Activated CD4-positive, alpha-beta T cell treated with anti-CD3 and anti-CD28 coated beads, Interleukin-2, Interleukin-4, amounts not matched to agents 100 ng/mL and 50 ng/mL, durations not matched to agents 16 hours and 8 hours (primary cell): ENCODE measurements around the gene CHST10.
"Not testable (repeated sequence)": the region's sequence is repeated elsewhere in the genome, so short reads cannot be mapped to it uniquely, and the experiment has no call there.

Experiments
- DNase-seq: peaks from one replicate; pipeline ENCODE4 v3.0.0-alpha.2; 2020; ENCODE audit warnings: low spot score

The CHST10 gene

GRCh38 chr2:100393362-100393761 lies 24.1 kb downstream of the CHST10 start:
- DNase-seq: no peak

GRCh38 chr2:100392715-100393114 lies 24.8 kb downstream of the CHST10 start:
- no peak for DNase-seq

- no peak for DNase-seq
Measured at GRCh38 chr2:100391735-100392515, 25.5 kb downstream of the CHST10 start.

DNA sequence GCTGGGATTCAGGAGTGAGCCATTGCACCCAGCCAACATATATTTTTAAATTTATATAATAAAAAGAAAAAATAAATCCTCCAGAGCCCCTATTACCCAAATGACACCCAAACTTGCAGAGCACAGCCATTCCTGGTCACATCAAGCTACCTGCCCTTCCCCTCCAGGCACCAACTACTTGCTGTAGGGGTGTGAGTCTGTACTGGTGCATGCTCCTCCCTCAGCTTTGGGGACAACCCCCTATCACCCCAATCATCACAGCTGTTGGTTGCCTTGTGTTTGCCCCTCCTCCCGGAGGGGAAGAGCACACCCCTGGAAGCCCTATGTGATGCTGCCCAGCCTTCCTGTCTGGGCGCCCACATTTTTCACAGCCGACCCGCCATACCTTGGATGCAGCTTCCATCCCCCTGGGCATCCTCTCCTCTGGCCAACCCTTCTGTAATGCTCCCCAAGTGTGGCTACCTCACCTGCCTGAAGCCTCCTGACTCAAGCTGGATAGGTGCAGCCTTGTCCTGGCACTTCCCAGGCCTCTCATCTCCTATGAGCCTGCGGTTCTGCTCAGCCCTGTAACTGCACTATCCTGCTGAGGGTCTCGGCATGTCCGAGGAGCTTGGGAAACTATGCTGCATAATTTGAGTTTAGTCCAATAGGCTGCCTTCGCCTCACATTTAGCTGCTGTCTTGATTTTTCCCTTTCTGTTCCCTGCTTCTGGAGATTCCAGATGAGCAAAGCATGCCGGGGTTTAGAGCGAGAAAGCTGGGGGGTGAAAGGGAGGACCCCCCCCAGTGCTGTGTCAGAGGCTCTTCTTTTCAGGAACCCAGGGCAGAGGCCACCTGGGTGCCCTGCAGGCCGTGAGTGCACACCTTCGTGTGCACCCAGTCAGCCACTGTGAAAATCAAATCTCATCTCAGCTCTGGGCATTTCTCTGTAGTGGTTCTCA lies 27.2 kb downstream of the CHST10 start:
- DNase-seq: no peak

GRCh38 chr2:100388703-100389102 lies 28.8 kb downstream of the CHST10 start:
- DNase-seq: no peak

- DNase-seq: no peak
Measured at GRCh38 chr2:100383954-100384353, 33.5 kb downstream of the CHST10 start.

GRCh38 chr2:100383306-100383705 lies 34.2 kb downstream of the CHST10 start:
- DNase-seq: no peak

DNA sequence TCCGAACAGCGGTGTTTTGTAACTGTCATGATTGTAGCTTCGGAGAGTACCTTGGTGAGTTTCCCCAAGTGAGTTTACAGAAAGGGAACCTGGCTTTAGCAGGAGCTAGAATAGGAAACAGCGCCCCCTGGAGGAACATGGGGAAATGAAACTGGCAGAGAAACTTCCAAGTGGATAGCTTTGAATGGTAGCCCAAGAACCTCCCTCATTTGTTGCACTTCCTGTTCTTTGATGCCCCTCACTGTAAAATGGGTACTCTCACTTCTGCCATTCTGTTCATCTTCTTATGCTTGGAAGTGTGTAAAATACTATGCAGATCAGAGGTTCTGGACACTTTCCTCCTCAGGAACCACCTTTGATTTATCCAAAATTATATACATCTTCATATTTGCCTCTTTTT lies 36.2 kb downstream of the CHST10 start:
- DNase-seq: peak; percentile 78

DNA sequence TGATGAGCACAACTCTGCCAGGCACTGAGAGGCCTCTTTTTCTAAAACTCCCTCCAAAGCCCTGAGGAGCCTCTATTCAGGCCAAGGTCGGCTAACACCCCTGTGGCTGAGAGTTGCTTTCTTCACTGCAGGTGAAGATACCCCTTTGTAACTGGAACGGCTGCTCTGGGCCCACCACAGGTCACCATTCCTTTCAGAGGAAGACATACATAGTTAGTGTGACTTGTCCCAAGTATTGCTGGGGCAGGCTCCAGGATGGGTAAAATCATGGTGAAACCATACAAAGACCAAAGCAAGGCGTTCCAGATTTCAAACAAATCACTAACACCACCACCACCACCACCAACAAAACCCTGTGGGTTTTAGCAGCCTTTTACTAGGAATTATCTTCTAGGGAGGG lies 36.8 kb downstream of the CHST10 start:
- DNase-seq: no peak

- no peak for DNase-seq
Measured at GRCh38 chr2:100376836-100377235, 40.6 kb downstream of the CHST10 start.

DNA sequence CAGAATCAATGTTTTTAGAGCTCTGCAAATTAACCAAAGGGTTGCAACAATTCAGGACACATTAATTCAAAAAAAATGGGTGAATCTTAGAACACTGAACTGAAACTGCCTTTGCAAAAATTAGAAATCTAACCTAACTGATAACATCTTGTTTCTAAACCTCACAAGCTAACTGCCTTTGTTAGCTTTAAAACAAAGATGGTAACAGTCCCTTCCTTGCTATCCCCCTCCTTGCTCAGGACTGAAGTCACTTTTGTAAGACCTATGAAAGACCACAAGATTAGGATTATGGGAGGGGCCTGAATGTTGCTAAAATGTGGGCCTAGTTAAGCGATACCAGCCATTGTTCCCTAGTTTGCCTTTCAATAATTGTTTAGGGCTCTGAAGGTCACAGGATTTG lies 50.3 kb downstream of the CHST10 start:
- peak; percentile 8 for DNase-seq

DNA sequence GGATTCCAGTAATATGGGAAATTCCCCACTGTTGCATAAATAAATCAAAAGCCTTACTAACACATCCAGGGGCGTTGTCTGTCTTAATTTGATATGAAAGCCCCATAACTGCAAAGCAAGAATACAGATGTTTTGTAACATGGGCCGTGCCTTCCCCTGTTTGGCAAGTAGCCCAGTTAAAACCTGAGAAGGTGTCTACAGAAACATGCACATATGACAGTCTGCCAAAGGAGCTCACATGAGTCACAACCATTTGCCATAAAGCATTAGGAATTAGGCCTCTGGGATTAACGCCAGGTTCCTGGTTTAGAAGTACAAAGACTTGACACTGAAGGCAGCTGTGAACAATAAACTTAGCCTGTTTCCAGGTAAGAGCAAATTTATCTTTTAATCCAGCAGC lies 52.0 kb downstream of the CHST10 start:
- DNase-seq: no peak

GRCh38 chr2:100362269-100362668 lies 55.2 kb downstream of the CHST10 start:
- DNase-seq: not testable (repeated sequence)

DNA sequence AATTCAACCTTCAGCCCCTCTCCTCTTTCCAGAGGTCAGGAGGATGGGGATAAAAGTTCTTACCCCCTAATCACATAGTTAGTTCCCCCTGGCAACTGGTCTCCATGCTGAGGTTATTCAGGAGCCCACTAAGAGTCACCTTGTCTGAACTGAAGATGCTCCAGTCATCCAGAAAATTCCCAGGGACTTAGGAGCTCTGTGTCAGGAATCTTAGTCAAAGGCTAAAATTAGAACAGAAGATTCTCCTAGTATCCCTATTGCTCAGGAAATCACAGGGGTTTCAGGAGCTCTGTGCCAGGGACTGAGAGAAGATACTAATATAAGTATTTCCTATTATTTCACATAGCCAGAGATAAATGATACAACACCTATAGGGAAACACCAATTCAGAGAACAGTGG lies 57.9 kb downstream of the CHST10 start:
- DNase-seq: no peak

DNA sequence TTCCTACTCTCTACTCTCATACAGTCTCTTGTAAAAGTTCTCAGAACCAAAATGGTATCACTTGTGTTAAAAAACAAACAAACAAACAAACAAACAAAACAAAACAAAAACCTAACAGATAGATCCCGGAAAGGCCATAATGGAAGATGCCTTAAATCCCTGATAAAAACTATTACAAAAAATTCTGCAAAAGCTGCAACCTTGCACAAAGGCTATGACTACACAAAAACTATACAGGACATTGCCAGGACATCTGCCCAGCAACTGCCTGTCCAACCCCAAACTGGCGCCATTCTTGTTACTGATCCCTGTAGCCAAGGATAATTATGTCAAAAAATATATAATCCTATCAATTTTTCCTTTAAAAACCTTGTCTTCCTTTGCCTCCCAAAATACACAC lies 58.9 kb downstream of the CHST10 start:
- no peak for DNase-seq

DNA sequence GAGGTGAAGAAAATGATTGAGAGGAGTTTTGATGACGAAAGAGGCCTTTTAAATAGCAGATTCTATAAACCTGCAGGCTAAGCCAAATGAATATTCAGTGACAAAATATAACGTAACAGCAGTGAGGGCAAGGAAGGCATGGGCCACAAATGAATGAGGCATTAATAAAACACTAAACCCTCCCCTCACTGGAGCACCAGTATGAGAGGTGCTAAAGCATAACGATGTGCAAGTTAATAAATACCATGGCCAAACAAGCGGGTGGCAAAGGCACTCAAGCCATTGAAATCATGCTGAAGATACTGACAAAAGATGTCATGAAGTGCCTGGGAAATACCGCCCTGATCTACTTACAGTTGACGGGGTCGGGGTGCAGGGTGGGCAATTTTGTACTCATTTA lies 64.9 kb downstream of the CHST10 start:
- DNase-seq: no peak

- DNase-seq: no peak
Measured at GRCh38 chr2:100350661-100351185, 66.7 kb downstream of the CHST10 start.

GRCh38 chr2:100345144-100345543 lies 72.3 kb downstream of the CHST10 start:
- not testable (repeated sequence) for DNase-seq

GRCh38 chr2:100344433-100344832 lies 73.0 kb downstream of the CHST10 start:
- no peak for DNase-seq

DNA sequence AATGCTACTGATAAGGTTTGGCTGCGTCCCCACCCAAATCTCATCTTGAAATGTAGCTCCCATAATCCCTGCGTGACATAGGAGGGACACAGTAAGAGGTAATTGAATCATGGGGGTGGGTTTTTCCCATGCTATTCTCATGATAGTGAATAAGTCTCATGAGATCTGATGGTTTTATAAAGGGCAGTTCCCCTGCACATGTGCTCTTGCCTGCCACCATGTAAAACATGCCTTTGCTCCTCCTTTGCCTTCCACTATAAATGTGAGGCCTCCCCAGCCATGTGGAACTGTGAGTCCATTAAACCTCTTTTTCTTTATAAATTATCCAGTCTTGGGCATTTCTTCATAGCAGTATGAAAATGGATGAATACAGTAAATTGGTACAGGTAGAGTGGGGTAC lies 75.0 kb downstream of the CHST10 start:
- not testable (repeated sequence) for DNase-seq
